ENCODE data around the gene POTEG. TPM values are rescaled to one million over a fixed set of nuclear protein-coding genes. Genes with fewer than 3 reads are reported as not detected.
"Not testable (repeated sequence)": the region's sequence is repeated elsewhere in the genome, so short reads cannot be mapped to it uniquely, and the experiment has no call there.

The POTEG gene
- polyA plus RNA-seq (2011; rRNA removed) (0.08 TPM in 1 of 2 replicates, not detected in the other), polyA plus RNA-seq (2017; fragmentation: RNase III; extraction: RNeasy Plus Mini Kit Qiagen cat#74134 plus additional on column Dnase treatment) (0.04 TPM in 1 of 3 replicates, not detected in the others), polyA minus RNA-seq (2011; rRNA and poly(A)+ RNA removed) (0.15 and 0.29 TPM in 2 replicates)
- polyA plus RNA-seq (2012; cell fraction: cytosol; rRNA removed): not detected in 2 replicates
- 0.04 TPM in 2 replicates for polyA plus RNA-seq (2012; cell fraction: nucleus; rRNA removed)

DNA sequence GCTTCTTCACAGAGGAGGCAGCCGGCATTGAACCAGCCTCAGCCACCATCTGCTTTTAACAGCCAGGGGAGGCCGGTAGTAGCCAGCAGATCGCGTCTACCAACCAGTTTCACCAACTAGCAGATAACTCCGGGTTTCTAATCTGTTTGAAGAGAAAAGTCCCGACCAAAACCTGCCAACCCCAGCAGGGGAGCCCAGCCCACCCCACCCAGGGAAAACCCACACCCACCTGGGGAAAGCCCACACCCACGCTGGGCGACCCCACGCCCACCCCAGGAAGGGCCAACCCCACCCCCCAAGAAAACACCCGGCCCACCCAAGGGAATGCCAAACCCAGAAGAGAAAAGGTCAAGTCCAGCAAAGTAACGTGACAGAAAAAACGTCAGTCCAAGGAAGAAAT, at the start of gene POTEG:
POTEG (minus strand) TSS at position 101 of the 400 bp plus-strand sequence; CDS start at position 49, 52 bp downstream.
- FAIRE-seq: not testable (repeated sequence)

DNA sequence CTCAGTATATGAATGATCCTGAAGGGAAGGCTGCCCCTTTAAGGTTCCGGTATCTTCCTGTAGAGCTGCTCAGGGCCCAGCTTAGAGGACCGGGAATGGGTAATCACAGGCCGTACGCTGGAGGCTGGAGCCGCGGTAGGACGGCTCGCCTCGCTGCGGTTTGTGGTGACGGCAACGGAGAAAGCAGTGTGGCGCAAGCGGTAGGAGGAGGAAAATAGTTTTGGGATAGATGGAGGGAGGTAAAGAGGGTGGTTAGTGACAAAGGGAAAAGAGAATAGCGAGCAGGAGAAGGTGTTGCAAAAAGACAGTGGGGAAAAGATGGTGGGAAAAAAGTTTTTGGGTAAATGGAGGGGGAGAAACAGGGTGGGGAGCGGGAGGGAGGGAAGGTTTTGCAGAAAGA, 48.0 kb upstream of the POTEG start:
- H3K27ac ChIP-seq; H3K9me3 ChIP-seq; H3K4me2 ChIP-seq; H3K4me1 ChIP-seq; H3K4me3 ChIP-seq; DNase-seq (ENCODE audit: low read depth in 1 of 2, low spot score in 1 of 2); CTCF ChIA-PET; POLR2A ChIA-PET; FAIRE-seq: not testable (repeated sequence)
- peak in 1 of 2 experiments; percentile 12; a peak in 3 of 6 replicates for ATAC-seq
- WGBS (ENCODE audit: missing lambda C conversion rate): 72% methylated on average over 14 of the region's 16 CpGs

More for the DNA sequence above, at the start of gene POTEG:
- CTCF ChIA-PET; H3K4me3 ChIP-seq; POLR2A ChIA-PET; H3K4me1 ChIP-seq; H3K9me3 ChIP-seq; DNase-seq (ENCODE audit: low read depth in 1 of 2, low spot score in 1 of 2); ATAC-seq; H3K4me2 ChIP-seq; H3K27ac ChIP-seq: not testable (repeated sequence)
- no CpG with 5 or more reads among the region's 12 CpGs for WGBS (ENCODE audit: missing lambda C conversion rate)

DNA sequence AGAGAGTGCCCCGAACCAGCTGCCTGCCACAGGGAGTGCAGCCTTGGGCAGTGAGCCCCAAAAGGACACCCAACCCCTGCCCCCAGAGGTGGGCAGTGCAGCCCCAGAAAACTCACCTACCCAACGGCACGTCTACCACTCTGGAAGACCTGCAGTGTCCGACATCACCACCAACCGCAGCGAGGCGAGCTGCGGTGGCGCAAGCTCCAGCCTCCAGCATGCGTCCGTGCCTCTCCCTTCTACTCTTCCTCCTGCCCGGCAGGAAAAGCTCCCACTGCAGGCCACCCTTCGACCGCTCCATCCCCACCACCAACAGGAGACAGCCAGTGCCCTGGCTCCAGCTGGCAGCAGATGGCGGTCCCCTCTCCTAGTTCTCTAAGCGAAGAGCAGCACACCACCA, 47.3 kb upstream of the POTEG start:
- H3K4me3 ChIP-seq; H3K4me1 ChIP-seq; H3K27ac ChIP-seq; CTCF ChIA-PET; POLR2A ChIA-PET; H3K9me3 ChIP-seq; H3K4me2 ChIP-seq; DNase-seq (ENCODE audit: low read depth in 1 of 2, low spot score in 1 of 2); FAIRE-seq: not testable (repeated sequence)
- ATAC-seq: peak; percentile 27 to 59; a peak in 3 of 6 replicates
- WGBS (ENCODE audit: missing lambda C conversion rate): 69% methylated on average over 8 of the region's 16 CpGs

DNA sequence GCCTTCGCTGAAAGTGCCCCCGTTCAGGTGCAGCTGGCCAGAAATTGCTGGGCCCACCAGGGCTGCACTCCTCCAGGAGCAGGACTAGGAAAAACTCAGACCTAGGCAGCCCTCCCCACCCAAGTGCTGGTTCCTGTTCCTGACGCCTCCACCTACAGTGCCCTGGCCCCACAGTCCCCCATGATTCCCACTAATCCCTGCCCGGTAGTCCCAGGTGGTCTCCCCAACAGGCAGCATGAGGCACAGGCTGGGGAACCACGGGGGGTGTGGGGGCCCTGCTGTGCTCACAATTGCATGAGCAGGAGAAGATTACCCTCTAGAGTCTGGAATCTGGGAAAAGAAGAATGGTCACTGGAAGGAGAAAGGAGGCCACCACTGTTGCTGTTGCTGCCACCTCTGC, 46.4 kb upstream of the POTEG start:
- CTCF ChIA-PET; ATAC-seq; POLR2A ChIA-PET; H3K4me2 ChIP-seq; FAIRE-seq; DNase-seq (ENCODE audit: low read depth in 1 of 2, low spot score in 1 of 2); H3K27ac ChIP-seq; H3K4me1 ChIP-seq; H3K4me3 ChIP-seq; H3K9me3 ChIP-seq: not testable (repeated sequence)
- WGBS (ENCODE audit: missing lambda C conversion rate): no CpG with 5 or more reads among the region's 5 CpGs

DNA sequence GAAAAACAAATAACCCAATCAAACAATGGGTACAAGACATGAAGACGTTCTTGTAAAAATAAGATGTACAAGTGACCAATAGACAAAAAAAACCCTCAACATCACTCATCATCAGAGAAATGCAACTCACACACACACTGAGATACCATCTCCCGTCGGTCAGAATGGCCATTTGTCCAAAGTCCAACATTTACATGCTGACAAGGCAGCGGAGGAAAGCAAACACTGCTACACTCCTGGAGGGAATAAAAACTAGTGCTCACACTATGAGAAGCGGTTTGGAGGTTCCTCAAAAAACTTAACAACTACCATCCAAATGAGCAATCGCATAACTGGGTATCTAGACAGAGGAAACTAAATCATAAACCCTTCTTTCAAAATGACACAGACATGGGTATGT, 11.6 kb upstream of the POTEG start:
- H3K4me1 ChIP-seq; H3K4me3 ChIP-seq; H3K4me2 ChIP-seq; FAIRE-seq; ATAC-seq; H3K9me3 ChIP-seq; H3K27ac ChIP-seq; CTCF ChIA-PET; DNase-seq (ENCODE audit: low read depth in 1 of 2, low spot score in 1 of 2); POLR2A ChIA-PET: not testable (repeated sequence)
- 6% methylated on average over 6 of the region's 6 CpGs for WGBS (ENCODE audit: missing lambda C conversion rate)

DNA sequence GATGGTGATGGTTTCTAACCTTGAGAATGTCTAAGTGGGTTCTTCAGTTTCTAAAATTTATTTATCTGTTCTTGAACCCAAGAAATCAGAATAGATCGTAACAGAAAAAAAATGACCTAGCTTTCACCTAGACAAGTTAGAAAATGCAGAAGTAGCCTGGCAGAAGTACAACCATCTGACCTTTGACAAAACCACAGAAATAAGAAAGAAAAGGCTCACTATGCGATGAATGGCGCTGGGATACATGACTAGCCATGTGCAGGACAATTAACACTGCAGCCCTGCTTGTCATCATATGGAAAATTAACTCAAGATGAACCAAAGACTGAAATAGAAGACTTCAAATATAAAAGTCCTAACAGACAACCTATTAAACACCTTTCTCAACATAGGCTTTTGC, 5.7 kb upstream of the POTEG start:
- DNase-seq (ENCODE audit: low read depth in 1 of 2, low spot score in 1 of 2); H3K4me3 ChIP-seq; H3K9me3 ChIP-seq; FAIRE-seq; H3K27ac ChIP-seq; POLR2A ChIA-PET; ATAC-seq; H3K4me2 ChIP-seq; CTCF ChIA-PET; H3K4me1 ChIP-seq: not testable (repeated sequence)
- WGBS (ENCODE audit: missing lambda C conversion rate): 9% methylated on average over 2 of the region's 3 CpGs

DNA sequence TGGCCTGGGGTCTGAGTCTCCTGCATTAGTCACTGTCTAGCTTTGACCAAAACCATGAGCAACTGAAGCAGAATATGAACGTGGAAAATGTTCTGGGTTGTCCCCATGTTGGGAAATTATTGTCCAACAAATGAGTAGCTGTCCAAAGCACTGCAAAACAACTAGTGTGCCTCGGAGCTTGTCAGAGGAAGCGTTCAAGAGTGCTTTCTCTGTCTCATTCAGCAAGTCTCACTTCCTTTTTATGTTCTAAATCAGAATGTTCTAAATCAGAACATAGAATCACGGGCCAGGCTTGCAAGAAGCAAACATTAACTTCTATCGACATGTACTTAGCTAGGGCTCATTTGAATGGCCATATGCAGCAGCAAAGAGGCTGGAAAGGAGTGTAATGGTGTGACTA, 5.1 kb upstream of the POTEG start:
- DNase-seq (ENCODE audit: low read depth in 1 of 2, low spot score in 1 of 2): not testable (repeated sequence)

DNA sequence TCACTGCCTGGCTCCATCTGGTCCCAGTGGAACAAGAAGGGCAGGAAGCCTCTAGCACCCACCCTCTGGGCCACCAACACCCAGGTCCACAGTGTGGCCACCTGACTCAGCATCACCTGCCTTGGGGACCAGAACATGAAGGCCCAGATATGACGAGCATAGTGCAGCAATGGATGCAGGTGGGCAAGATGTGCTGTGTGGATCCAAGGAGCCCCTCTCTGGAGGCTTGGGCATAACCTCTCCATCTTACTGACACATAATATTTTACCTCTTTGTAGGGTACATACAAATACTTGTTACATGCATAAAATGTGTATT, 2.9 kb upstream of the POTEG start:
- WGBS (ENCODE audit: missing lambda C conversion rate): 0% methylated on average over 1 of the region's 1 CpG
- H3K4me3 ChIP-seq; CTCF ChIA-PET; H3K9me3 ChIP-seq; H3K4me1 ChIP-seq; FAIRE-seq; DNase-seq (ENCODE audit: low read depth in 1 of 2, low spot score in 1 of 2); H3K4me2 ChIP-seq; POLR2A ChIA-PET; H3K27ac ChIP-seq: not testable (repeated sequence)
- peak in 1 of 2 experiments; percentile 28; a peak in 1 of 6 replicates for ATAC-seq

More for the DNA sequence above, 5.1 kb upstream of the POTEG start:
- H3K4me1 ChIP-seq, CTCF ChIA-PET, FAIRE-seq, ATAC-seq, H3K4me2 ChIP-seq, H3K27ac ChIP-seq, H3K4me3 ChIP-seq, H3K9me3 ChIP-seq, POLR2A ChIA-PET: not testable (repeated sequence)
- 3% methylated on average over 3 of the region's 5 CpGs for WGBS (ENCODE audit: missing lambda C conversion rate)

DNA sequence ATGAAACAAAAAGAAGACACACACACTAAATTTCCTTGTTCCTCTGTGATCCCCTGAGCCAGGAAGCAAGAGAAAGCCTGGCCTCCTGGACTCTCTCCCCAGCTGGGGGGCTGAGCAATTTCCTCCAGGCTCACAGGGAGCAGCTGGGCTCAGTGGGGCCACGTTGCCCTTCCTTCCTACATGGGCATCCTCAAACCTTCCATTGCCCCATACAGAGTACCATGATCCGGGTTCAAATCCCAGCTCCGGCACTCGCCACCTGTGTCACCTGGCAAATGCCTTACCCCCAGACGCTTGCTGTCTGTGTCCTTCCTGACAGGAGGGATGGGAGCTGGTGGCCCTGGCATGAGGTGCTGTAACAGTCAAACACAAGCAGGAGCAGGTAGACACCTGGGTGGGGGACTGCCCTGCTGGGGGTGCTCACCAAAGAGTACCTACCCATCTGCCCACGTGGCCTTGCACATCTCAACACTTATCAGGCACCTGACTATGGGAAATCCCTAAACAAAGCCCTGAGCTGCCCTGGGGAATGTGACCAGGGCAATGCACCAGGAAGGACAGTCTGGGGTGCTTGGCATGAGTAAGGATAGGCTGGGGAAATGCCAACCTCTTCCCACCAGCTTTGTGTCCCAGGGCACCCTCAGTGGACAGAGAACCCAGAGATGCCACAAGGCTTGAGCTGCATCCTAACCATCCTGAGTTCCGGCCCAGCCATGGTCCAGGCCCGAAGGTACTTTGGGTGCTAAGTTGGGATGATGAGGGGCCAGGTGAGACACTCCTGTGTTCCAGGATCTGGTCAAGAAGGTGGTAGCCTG, 2.4 kb upstream of the POTEG start:
- FAIRE-seq; DNase-seq (ENCODE audit: low read depth in 1 of 2, low spot score in 1 of 2); H3K9me3 ChIP-seq; H3K4me1 ChIP-seq; POLR2A ChIA-PET; CTCF ChIA-PET; H3K4me3 ChIP-seq; H3K4me2 ChIP-seq; H3K27ac ChIP-seq: not testable (repeated sequence)
- 0% methylated on average over 1 of the region's 8 CpGs for WGBS (ENCODE audit: missing lambda C conversion rate)
- peak; percentile 30 to 35; a peak in 5 of 6 replicates for ATAC-seq

DNA sequence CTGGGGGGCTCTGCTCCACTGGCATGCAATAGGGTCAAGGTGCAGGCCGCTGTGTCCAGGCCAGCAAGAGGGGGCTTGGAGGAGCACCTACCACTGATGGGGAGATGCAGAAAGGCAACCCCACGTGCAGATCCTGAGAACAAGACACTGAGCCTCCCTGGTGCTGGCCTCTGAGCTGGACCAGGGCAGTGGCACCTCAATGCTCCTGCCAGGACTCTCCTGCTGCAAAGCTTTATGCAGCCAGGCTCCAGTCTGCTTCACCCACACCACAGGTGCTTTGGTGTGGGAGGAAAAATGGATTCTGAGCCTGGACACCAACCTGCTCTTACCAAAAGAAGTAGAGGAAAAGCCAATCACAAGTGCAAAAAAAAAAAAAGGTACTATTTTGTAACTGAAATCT, 1.7 kb upstream of the POTEG start:
- CTCF ChIA-PET; H3K4me3 ChIP-seq; H3K9me3 ChIP-seq; H3K4me1 ChIP-seq; ATAC-seq; DNase-seq (ENCODE audit: low read depth in 1 of 2, low spot score in 1 of 2); FAIRE-seq; POLR2A ChIA-PET; H3K27ac ChIP-seq; H3K4me2 ChIP-seq: not testable (repeated sequence)
- no CpG with 5 or more reads among the region's 2 CpGs for WGBS (ENCODE audit: missing lambda C conversion rate)

DNA sequence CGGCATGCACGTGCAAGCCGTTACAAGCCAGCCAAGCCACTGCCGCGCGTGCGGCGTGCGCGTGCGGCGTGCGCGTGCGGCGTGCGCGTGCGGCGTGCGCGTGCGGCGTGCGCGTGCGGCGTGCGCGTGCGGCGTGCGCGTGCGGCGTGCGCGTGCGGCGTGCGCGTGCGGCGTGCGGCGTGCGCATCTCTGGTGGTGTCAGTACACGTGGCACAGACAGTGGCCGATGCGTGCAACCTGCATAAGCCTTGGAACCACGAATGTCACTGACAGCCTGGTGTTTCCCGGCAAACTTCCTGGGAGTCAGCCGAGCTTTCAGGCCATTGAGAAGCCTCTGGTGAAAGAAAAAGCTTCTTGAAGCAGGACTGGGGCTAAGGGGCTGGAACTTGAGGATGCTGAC, 750 bp upstream of the POTEG start:
- 82% methylated on average over 47 of the region's 53 CpGs for WGBS (ENCODE audit: missing lambda C conversion rate)
- H3K4me2 ChIP-seq; DNase-seq (ENCODE audit: low read depth in 1 of 2, low spot score in 1 of 2); POLR2A ChIA-PET; ATAC-seq; CTCF ChIA-PET; FAIRE-seq; H3K27ac ChIP-seq; H3K4me1 ChIP-seq; H3K9me3 ChIP-seq; H3K4me3 ChIP-seq: not testable (repeated sequence)

DNA sequence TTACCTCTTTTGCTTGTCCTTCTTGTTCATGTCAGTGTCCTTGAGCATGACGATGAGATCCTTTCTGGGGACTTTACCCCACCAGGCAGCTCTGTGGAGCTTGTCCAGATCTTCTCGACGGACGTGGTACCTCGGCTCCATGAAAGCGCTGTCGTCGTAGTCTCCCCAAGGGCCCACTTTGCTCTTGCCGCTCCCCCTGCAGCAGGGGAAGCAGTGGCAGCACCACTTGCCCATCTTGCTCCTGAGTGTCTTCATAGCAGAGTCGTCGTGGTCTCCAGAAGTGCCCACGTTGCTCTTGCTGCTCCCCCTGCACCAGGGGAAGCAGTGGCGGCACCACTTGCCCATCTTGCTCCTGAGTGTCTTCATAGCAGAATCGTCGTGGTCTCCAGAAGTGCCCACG, 376 bp downstream of the POTEG start:
- DNase-seq (ENCODE audit: low read depth in 1 of 2, low spot score in 1 of 2); ATAC-seq; POLR2A ChIA-PET; CTCF ChIA-PET; H3K4me2 ChIP-seq; H3K4me3 ChIP-seq; FAIRE-seq; H3K27ac ChIP-seq; H3K9me3 ChIP-seq; H3K4me1 ChIP-seq: not testable (repeated sequence)
- WGBS (ENCODE audit: missing lambda C conversion rate): 15% methylated on average over 4 of the region's 16 CpGs
